Thoracic aorta endothelial cell (primary cell): ENCODE measurements around the gene NRROS. TPM values are rescaled to one million over a fixed set of nuclear protein-coding genes. Genes with fewer than 3 reads are reported as not detected.

Source experiments
- small RNA-seq: library from RNA; depleted of rRNA; stranded (forward); fragments of <200 nt; gene quantifications from one replicate; pipeline ENCODE3, GENCODE V24; 2012
- total RNA-seq: library from RNA; depleted of rRNA; stranded (reverse); fragments of >200 nt; gene quantifications from 2 replicates; pipeline ENCODE4 v1.2.3, GENCODE V29; 2012

The NRROS gene
- total RNA-seq: 7.4 and 15.9 TPM in 2 replicates

DNA sequence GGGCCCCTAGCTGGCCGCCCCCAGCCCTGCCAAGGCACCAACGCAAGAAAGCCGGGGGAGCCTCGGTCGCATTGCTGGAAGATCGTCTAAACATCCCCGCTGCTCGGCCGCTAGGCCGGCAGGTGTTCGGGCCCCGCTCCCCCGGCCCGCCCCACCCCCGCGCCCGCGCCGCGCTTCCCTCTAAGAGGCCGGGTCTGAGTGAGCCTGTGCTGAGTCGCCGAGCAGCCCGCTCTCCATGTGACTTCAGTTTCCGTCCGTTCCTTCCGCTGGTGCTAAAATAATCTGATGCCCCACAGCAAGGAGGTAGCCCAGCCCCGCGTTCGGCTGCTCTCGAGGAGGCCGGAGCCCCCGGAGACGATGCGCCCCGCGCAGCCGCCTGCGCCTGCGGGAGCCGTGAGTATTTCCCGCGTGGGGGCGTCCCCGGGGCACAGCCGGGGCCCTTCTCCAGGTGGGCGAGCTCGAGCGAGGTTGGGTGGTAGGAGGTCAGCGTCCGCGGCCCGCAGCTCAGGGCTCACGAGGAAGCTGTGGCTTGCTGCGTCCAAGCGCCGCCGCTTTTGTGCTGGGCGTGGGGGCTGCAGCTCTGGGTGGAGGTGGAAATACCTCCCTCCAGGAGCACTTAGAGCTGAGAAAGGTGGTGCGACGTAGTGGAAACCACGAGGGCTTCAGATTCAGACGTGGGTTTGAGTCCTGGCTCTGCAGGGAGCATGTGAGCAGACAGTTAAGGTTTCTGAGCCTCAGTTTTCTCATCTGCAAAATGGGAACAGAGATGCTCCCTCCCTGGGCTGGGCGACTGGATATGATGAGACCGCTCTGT lies at the start of gene NRROS:
TSS of gene NRROS (plus strand) at position 212 of the 814 bp plus-strand sequence. CDS start 14,846 bp downstream, outside the sequence.

Small RNA genes within 50 kb of the gene (small RNA-seq; reads per million reads assigned to genes)
- gene RNU6-646P: not detected

Other genes with a start within 250 kb of the NRROS start
- 28.1 and 33.0 TPM in 2 replicates for gene UBXN7, start 207.3 kb upstream of the NRROS start, total RNA-seq
- gene RNF168, start 135.9 kb upstream of the NRROS start, total RNA-seq: 30.9 and 36.5 TPM in 2 replicates
- not detected in 2 replicates for gene SMCO1, start 124.3 kb upstream of the NRROS start, total RNA-seq
- gene WDR53, start 71.1 kb upstream of the NRROS start, total RNA-seq: 7.3 and 8.9 TPM in 2 replicates
- gene FBXO45, start 71.0 kb upstream of the NRROS start, total RNA-seq: 27.1 and 29.4 TPM in 2 replicates
- gene CEP19, start 72.6 kb downstream of the NRROS start, total RNA-seq: 2.1 and 2.4 TPM in 2 replicates
- gene PIGX, start 72.7 kb downstream of the NRROS start, total RNA-seq: 27.8 and 37.9 TPM in 2 replicates
- 84.0 and 98.1 TPM in 2 replicates for gene PAK2, start 100.2 kb downstream of the NRROS start, total RNA-seq
- gene SENP5, start 228.2 kb downstream of the NRROS start, total RNA-seq: 54.3 and 55.3 TPM in 2 replicates